ENCODE results near the gene NEK6. TPM values are rescaled to one million over a fixed set of nuclear protein-coding genes. Genes with fewer than 3 reads are reported as not detected.

Gene NEK6
- total RNA-seq, 1 experiment from 2014 or later = 57.9 TPM

DNA sequence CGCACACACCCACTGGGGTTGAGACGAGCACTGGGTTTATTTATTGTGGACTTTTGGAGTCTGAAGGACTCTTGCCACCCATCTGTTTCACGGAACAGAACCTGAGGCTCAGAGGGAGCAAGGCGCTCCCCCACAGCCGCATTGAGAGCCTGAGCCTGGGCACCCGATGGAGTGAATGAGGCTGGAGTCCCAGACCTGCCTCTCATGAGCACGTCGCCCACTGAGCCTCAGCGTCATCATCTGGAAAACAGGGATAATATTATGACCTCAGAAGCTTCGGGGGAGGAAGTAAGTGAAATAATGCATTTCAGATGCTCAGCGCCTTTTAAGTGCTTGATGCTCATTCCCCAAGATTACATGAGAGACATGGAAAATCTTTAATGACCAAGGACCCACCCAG is 5.5 kb downstream of the NEK6 start:
- H3K4me2 ChIP-seq = no peak overlapping the region
- ChIA-PET CTCF (no interaction called here), POLR2A (ENCODE audit: unreplicated experiment) (interaction anchor here (0.6 kb wide), 1 partner anchor 48 kb away, joined by 6 read pairs; no protein-coding TSS in a partner anchor)
- H3K36me3 ChIP-seq (ENCODE audit: low read depth) = no peaks in the 10 kb centered on the region
- H3K27me3 ChIP-seq (ENCODE audit: insufficient read depth, low read depth) = no peaks in the 10 kb centered on the region
- no peaks in the 10 kb centered on the region for H3K9me2 ChIP-seq (ENCODE audit: insufficient read depth)
- BruUV-seq (replicated peaks) = no TSS peak
- H3K79me2 ChIP-seq (ENCODE audit: low read depth) = peaks cover 84% of the 10 kb centered on the region
- H3K9me3 ChIP-seq (ENCODE audit: insufficient read depth, low read depth) = no peaks in the 10 kb centered on the region
- H3F3A ChIP-seq (ENCODE audit: insufficient read depth, low read depth) = peaks cover 31% of the 10 kb centered on the region
- no peak overlapping the region for H3K27ac ChIP-seq
- DNase-seq = no peak
- peaks cover 32% of the 10 kb centered on the region for H4K20me1 ChIP-seq (ENCODE audit: insufficient read depth)
- H2AFZ ChIP-seq = no peak overlapping the region
- TF ChIP-seq EZH2 (IDR thresholded peaks at IDR 0.05; ENCODE audit: low read depth) (no peak), CTCF (conservative IDR thresholded peaks at IDR 0.05) (no peak)
- H3K4me3 ChIP-seq = no peak overlapping the region
- intact Hi-C loops (cut with micrococcal nuclease; ENCODE audit: unreplicated experiment) = loop anchor here (10.0 kb wide), 1 partner anchor 218 kb away; no protein-coding TSS in a partner anchor
- peaks cover 33% of the 10 kb centered on the region for H3K4me1 ChIP-seq (replicated peaks; ENCODE audit: insufficient read depth)

DNA sequence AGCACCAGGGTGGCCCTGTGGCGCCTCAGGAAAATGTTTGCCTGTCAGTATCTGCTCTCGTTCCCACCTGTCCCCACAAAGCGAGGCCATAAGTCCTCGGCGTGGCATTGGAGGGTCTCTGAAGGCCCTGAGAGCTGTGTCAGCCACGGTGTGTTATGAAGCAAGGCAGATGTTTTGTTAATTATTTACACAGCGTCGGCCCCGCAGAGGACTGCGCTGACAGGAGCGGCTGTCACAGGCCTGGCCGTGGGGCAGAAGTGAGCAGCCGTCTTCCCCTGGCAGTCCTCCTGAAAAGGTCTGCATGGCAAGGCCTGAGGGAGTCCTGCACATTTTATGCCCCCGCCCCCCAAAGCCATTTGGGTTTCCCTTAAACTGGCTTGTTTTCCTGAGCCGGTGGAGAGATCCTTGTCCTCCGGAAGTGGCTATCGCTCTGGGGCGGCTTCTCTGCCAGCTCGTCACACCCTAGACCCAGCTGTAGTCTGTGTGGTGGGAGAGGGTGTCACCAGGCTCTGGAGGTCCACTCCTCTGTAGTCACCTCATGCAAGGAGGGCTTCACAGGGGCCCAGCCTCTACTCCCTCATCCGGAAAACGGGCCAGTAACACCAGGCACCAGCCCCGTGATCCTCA is 6.2 kb downstream of the NEK6 start:
- Histone ChIP-seq H3F3A (ENCODE audit: insufficient read depth, low read depth) (peaks cover 26% of the 10 kb centered on the region), H3K79me2 (ENCODE audit: low read depth) (peaks cover 84% of the 10 kb centered on the region), H3K36me3 (ENCODE audit: low read depth) (no peaks in the 10 kb centered on the region), H3K27ac (no peak overlapping the region), H3K4me2 (no peak overlapping the region), H3K4me1 (replicated peaks; ENCODE audit: insufficient read depth) (peaks cover 31% of the 10 kb centered on the region), H3K4me3 (no peak overlapping the region), H4K20me1 (ENCODE audit: insufficient read depth) (peaks cover 33% of the 10 kb centered on the region), H3K9me2 (ENCODE audit: insufficient read depth) (no peaks in the 10 kb centered on the region), H3K9me3 (ENCODE audit: insufficient read depth, low read depth) (no peaks in the 10 kb centered on the region), H2AFZ (no peak overlapping the region), H3K27me3 (ENCODE audit: insufficient read depth, low read depth) (no peaks in the 10 kb centered on the region)
- TF ChIP-seq EZH2 (IDR thresholded peaks at IDR 0.05; ENCODE audit: low read depth) (no peak), CTCF (conservative IDR thresholded peaks at IDR 0.05) (no peak)
- BruUV-seq (replicated peaks) = no TSS peak
- no peak for DNase-seq
- intact Hi-C loops (cut with micrococcal nuclease; ENCODE audit: unreplicated experiment) = loop anchor here (10.0 kb wide), 1 partner anchor 219 kb away; no protein-coding TSS in a partner anchor
- ChIA-PET CTCF (interaction anchor here (0.8 kb wide), 1 partner anchor 26 kb away, joined by 5 read pairs; no protein-coding TSS in a partner anchor), POLR2A (ENCODE audit: unreplicated experiment) (no interaction called here)

GRCh38 chr9:124264823-124265233 is 7.1 kb downstream of the NEK6 start:
- BruUV-seq (replicated peaks) = no TSS peak
- H3K4me1 ChIP-seq (replicated peaks; ENCODE audit: insufficient read depth) = peaks cover 24% of the 10 kb centered on the region
- DNase-seq = no peak
- no peak overlapping the region for H3K4me3 ChIP-seq
- intact Hi-C loops (cut with micrococcal nuclease; ENCODE audit: unreplicated experiment) = loop anchor here (10.0 kb wide), 1 partner anchor 220 kb away; no protein-coding TSS in a partner anchor
- no peak overlapping the region for H2AFZ ChIP-seq
- ChIA-PET CTCF (interaction anchor here (0.8 kb wide), 1 partner anchor 27 kb away, joined by 5 read pairs; no protein-coding TSS in a partner anchor), POLR2A (ENCODE audit: unreplicated experiment) (interaction anchor here (0.5 kb wide), 1 partner anchor 22 kb away, joined by 3 read pairs; no protein-coding TSS in a partner anchor)
- peaks cover 17% of the 10 kb centered on the region for H3F3A ChIP-seq (ENCODE audit: insufficient read depth, low read depth)
- no peaks in the 10 kb centered on the region for H3K9me3 ChIP-seq (ENCODE audit: insufficient read depth, low read depth)
- no peaks in the 10 kb centered on the region for H3K9me2 ChIP-seq (ENCODE audit: insufficient read depth)
- peaks cover 86% of the 10 kb centered on the region for H3K79me2 ChIP-seq (ENCODE audit: low read depth)
- H3K4me2 ChIP-seq = no peak overlapping the region
- H3K27ac ChIP-seq = no peak overlapping the region
- no peaks in the 10 kb centered on the region for H3K36me3 ChIP-seq (ENCODE audit: low read depth)
- no peaks in the 10 kb centered on the region for H3K27me3 ChIP-seq (ENCODE audit: insufficient read depth, low read depth)
- peaks cover 33% of the 10 kb centered on the region for H4K20me1 ChIP-seq (ENCODE audit: insufficient read depth)
- TF ChIP-seq EZH2 (IDR thresholded peaks at IDR 0.05; ENCODE audit: low read depth) = no peak
- no peak for TF ChIP-seq CTCF (conservative IDR thresholded peaks at IDR 0.05)

Measured in PC-9 (cell line).